Right cardiac atrium (tissue), 5 donors: ENCODE data around the gene IRX1. TPM values are rescaled to one million over a fixed set of nuclear protein-coding genes. Genes with fewer than 3 reads are reported as not detected.

Experiments
- ATAC-seq, 2 donors: fragments of 200-7000 bp; cut with Tn5 transposase; one replicate each; pipeline versions ENCODE4 v1.8.0 to v1.9.1; 2020; ENCODE audit warnings: moderate library complexity in 2 of 2, mild to moderate bottlenecking in 1 of 2
- DNase-seq, 3 donors: peaks; one replicate each; pipeline ENCODE4 v3.0.0-alpha.2; 2020
- H3K27ac ChIP-seq: one replicate; pipeline ENCODE4 v1.5.1; 2013; ENCODE audit warnings: mild to moderate bottlenecking, low read length, control low read depth, moderate library complexity
- H3K27me3 ChIP-seq: one replicate; pipeline ENCODE4 v1.6.1; 2013; ENCODE audit not compliant: control insufficient read depth, insufficient read depth
- H3K4me1 ChIP-seq: one replicate; pipeline ENCODE4 v1.6.1; 2013; ENCODE audit warnings: low read length; ENCODE audit not compliant: control insufficient read depth, insufficient read depth
- H3K4me3 ChIP-seq: one replicate; pipeline ENCODE4 v1.5.1; 2013; ENCODE audit warnings: low read length, control low read depth
- H3K9me3 ChIP-seq: one replicate; pipeline ENCODE4 v1.6.1; 2013; ENCODE audit warnings: low read length; ENCODE audit not compliant: control insufficient read depth
- WGBS: extraction: QIAGEN DNeasy Blood & Tissue Kit; methylation state at CpG from one replicate; pipeline ENCODE4 v1.1.7; 2013; 5-methylcytosine and 5-hydroxymethylcytosine counted together
- intact Hi-C, 4 donors: fragments of 100-400 bp; cut with DNase I; formaldehyde crosslinking; loops; one replicate each; pipeline versions ENCODE4 v1.11.0 to v1.14.0; 2022 to 2023
- polyA plus RNA-seq: library from polyadenylated mRNA; stranded (reverse); fragments of 200-250 nt; gene quantifications from one replicate; pipeline ENCODE4 v1.2.3, GENCODE V29; 2013
- total RNA-seq, 4 donors: library from RNA; stranded (reverse); fragmentation: NEBNext Ultra II Directional; extraction: Animal tissue kit (Norgen Biotek cat#: 25700); gene quantifications; one replicate each; pipeline ENCODE4 v1.2.1, GENCODE V29; 2021
- donor health status: healthy with polysubstance abuse.
- donor health status: DM: no; HTN: yes; CAD: no.
- donor health status: DM: no; HTN: no; CAD: no.
- donor health status: DM: no; HTN: yes; CAD: no; lungs with severe emphysema.
- donor health status: DM: yes; HTN: yes; CAD: no.

Gene IRX1
- total and polyA plus RNA-seq, 5 donors, result 0.05 TPM; not detected in 4

DNA sequence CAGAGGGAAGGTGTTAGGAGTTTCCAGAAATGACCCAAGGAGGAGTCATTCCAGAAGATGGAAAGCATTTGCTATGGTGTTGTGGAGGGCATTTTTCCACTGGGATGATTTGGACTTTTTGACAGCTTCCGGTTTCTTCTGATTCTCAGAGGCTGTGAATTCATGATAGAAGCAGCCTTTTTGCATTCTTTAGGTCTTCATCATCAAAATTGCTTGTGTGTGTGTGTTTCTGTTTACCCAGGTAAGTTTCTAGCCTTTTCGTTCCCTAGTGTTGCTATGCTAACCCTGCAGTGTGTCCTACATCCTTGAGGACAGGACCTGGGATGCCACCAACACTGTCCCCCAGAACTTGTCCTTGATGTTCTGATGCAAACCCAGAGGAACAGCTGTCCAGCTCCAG lies 19.6 kb downstream of the IRX1 start:
- Histone ChIP-seq H3K4me1 (no peaks in the 10 kb centered on the region), H3K27me3 (no peaks in the 10 kb centered on the region), H3K9me3 (no peaks in the 10 kb centered on the region), H3K27ac (no peak overlapping the region), H3K4me3 (no peak overlapping the region)
- intact Hi-C loops, result no loop called here
- WGBS, result 73% methylated on average over 2 of the region's 2 CpGs
- DNase-seq (no peak), ATAC-seq (no peak)

DNA sequence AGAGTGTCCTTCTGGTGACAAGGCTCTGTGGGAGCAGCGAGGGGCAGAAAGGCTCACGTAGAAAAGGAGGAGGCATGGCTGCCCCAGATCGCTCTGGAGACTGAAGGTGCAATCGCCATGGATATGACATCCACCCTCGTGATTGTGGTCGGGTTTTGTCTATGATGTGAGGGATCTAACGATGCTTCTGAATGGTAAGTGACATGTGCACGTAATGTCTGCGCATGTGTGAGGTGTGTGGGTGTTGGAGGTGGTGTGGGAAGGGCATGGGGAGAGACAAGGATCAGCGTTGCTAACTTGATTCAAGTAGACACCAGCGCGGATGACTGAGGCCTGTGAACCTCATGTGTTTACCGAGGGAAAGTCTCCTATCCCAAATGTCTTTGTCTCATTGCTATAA lies 20.2 kb downstream of the IRX1 start:
- intact Hi-C loops, result no loop called here
- ATAC-seq (no peak), DNase-seq (no peak)
- Histone ChIP-seq H3K9me3 (no peaks in the 10 kb centered on the region), H3K27me3 (no peaks in the 10 kb centered on the region), H3K4me1 (no peaks in the 10 kb centered on the region), H3K27ac (no peak overlapping the region), H3K4me3 (no peak overlapping the region)
- WGBS, result 83% methylated on average over 13 of the region's 13 CpGs

DNA sequence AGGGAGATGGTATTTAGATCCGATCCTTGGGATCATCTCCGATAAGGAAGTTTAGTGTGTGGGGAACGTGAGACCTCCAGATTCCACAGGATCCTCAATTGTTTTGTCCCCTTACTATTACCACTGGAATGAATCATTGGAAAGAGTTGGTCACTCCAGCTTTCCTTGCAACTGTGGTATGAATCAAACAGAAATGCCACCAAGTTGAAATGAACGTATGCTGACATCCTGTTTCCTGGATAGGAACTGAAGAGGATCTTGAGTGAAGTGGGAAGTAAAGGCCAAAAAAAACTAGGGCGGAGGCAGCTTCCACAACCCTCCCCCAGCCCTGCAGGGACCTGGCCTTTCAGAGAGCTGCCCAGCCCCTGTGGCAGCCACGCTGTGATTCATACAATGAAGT lies 23.9 kb downstream of the IRX1 start:
- Histone ChIP-seq H3K27ac (no peak overlapping the region), H3K4me3 (no peak overlapping the region), H3K9me3 (no peaks in the 10 kb centered on the region), H3K27me3 (no peaks in the 10 kb centered on the region), H3K4me1 (no peaks in the 10 kb centered on the region)
- 40% methylated on average over 6 of the region's 6 CpGs for WGBS
- intact Hi-C loops, result no loop called here
- DNase-seq (no peak), ATAC-seq (no peak)

DNA sequence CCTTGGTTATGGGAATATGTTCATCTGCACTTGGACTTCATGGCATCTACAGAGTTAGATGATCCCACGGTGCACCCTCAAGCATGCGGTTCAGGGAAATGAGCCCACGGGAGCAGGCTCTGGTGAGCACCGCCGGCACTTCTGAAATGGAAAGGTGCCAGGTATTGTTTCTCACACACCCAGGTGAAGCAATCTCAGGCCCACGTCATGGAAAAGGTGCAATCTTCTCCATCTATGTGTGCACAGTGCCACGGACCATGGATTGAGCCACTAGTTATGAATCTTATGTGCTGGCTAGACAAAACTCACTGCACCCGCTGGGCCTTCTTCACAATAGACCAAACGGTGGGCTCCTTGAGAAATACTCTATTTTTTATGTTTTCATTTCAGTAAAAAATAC lies 27.3 kb downstream of the IRX1 start:
- Histone ChIP-seq H3K4me1 (no peaks in the 10 kb centered on the region), H3K4me3 (no peak overlapping the region), H3K9me3 (no peaks in the 10 kb centered on the region), H3K27ac (no peak overlapping the region), H3K27me3 (no peaks in the 10 kb centered on the region)
- DNase-seq, result no peak
- 86% methylated on average over 9 of the region's 9 CpGs for WGBS
- no peak for ATAC-seq
- intact Hi-C loops, result no loop called here

DNA sequence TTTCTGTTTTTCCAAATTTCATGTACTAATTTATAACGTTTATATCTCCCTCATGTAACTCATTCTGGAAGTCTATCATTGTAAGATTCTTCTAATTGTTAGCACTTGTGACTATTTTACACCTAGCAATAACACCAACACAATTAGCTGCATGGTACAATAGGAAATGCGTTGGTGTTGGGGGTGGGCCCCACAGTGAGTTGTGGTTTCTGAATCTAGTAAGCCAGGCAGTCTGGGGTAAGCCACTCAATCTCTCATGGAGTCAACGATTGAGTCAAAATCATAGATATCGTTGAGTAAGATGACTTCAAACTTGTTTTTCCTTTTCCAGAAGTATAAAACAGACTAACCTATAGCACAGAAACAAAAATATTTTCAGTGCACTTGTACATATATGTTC lies 30.0 kb downstream of the IRX1 start:
- Histone ChIP-seq H3K9me3 (peaks cover 1% of the 10 kb centered on the region), H3K4me3 (no peak overlapping the region), H3K27ac (no peak overlapping the region), H3K4me1 (no peaks in the 10 kb centered on the region), H3K27me3 (no peaks in the 10 kb centered on the region)
- intact Hi-C loops, result no loop called here
- ATAC-seq, result no peak
- no peak for DNase-seq
- 75% methylated on average over 4 of the region's 4 CpGs for WGBS

DNA sequence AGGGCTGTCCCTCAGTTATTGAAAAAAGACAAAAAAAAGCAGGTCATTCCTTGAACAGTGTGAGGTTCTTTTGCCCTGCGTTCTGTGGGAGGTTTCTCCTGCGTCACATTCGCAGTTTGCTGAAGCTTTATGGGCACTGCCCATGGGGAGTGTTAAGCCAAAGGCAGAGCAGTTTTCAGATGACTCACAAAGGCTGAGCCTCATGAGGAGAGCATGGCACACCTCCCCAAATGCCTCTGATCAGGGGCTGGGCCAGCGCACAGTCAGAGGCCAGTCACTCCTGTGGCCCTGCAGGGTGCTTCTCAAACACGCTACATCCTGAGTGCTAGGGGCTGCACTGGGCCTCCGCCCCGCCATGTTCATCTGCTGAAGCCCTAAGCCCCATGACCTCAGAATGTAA lies 38.4 kb downstream of the IRX1 start:
- ATAC-seq (no peak), DNase-seq (no peak)
- whole genome bisulfite sequencing, result 94% methylated on average over 7 of the region's 7 CpGs
- Histone ChIP-seq H3K4me1 (no peaks in the 10 kb centered on the region), H3K4me3 (no peak overlapping the region), H3K27ac (no peak overlapping the region), H3K9me3 (peaks cover 3% of the 10 kb centered on the region), H3K27me3 (no peaks in the 10 kb centered on the region)
- intact Hi-C loops, result no loop called here

DNA sequence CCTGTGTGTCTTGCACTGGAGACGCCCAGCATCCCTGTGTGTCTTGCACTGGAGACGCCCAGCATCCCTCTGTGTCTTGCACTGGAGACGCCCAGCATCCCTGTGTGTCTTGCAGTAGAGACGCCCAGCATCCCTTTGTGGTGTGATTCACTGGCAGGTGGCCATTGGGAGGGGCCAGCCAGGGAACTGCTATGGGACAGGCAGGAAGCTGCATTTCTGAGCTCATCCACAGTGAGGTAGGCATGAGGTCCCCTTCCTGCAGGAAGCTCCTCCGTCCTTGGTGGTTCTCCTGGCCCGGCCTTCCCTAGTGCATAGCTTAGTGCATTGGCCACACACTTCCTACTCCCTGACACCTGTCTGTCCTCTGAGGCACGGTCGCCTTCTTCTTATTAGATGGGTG lies 43.5 kb downstream of the IRX1 start:
- Histone ChIP-seq H3K27ac (no peak overlapping the region), H3K9me3 (peaks cover 2% of the 10 kb centered on the region), H3K4me3 (no peak overlapping the region), H3K27me3 (no peaks in the 10 kb centered on the region), H3K4me1 (no peaks in the 10 kb centered on the region)
- intact Hi-C loops, result no loop called here
- 73% methylated on average over 7 of the region's 8 CpGs for WGBS
- no peak for DNase-seq
- no peak for ATAC-seq

DNA sequence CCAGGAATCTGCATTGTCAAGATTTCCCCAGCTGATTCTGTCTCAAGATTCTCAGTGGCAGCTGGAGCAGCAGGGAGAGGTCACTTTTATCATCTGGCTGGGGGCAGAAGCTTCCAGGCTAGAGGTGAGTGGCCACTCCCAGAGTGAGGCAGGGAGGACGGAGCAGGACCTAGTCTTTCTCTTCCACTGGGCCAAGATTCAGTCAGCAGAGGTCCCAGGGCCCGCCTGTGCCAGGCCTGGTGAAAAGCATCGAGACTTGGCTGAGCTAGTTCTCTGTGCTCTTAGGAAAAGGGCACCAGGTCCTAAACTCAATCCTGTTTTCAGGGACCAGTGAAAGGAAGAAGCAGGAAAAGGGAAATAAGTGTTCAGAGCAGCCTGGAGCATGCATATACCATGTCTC lies 46.6 kb downstream of the IRX1 start:
- WGBS, result 78% methylated on average over 3 of the region's 3 CpGs

DNA sequence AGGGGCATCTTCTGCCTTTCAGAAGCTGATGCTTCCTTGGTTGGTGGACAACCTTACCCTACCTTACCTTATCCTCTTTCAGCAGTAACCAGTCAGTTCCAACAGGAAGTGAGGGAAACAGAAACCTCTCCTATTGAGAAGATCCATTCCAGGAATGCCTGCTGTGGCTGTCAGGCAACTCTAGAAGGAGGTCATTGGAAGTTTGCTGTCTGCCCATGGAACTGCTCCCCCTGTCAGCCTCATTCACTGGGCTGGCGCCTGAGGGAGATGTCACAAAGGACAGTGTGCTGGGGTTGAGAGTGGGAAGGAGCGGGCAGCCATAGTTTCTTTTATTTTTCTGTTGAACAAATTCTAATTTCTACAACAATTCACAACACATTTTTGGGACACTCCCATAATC lies 54.7 kb downstream of the IRX1 start:
- DNase-seq (no peak), ATAC-seq (no peak)
- 68% methylated on average over 2 of the region's 2 CpGs for WGBS

More for the DNA sequence above, 46.6 kb downstream of the IRX1 start:
- no peak overlapping the region for H3K27ac ChIP-seq
- intact Hi-C loops, result no loop called here
- peaks cover 2% of the 10 kb centered on the region for H3K9me3 ChIP-seq
- no peaks in the 10 kb centered on the region for H3K4me1 ChIP-seq
- ATAC-seq (no peak), DNase-seq (no peak)
- H3K4me3 ChIP-seq, result no peak overlapping the region
- H3K27me3 ChIP-seq, result no peaks in the 10 kb centered on the region

DNA sequence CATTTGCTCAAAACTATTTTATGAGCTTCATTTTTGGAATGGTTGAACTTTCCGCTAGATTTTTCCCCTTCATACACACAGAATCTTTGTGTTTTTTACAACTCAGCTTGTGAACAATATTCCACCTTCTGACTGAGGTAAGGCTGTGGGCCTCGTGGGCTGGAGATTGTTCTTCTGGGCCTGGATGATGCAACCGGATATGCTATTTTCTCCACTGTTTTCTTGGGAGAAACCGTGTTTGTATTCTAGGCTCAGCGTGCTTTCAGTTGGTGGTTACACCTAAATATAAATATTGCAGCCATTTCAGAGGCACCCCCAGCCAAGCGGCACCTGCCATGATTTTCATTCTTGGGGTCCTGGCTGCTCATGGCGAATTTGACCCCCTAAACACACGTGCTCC lies 55.2 kb downstream of the IRX1 start:
- WGBS, result 83% methylated on average over 8 of the region's 8 CpGs
- no peaks in the 10 kb centered on the region for H3K27me3 ChIP-seq
- intact Hi-C loops, result no loop called here

More for the DNA sequence above, 54.7 kb downstream of the IRX1 start:
- Histone ChIP-seq H3K4me3 (no peak overlapping the region), H3K9me3 (no peaks in the 10 kb centered on the region), H3K4me1 (no peaks in the 10 kb centered on the region), H3K27me3 (no peaks in the 10 kb centered on the region), H3K27ac (no peak overlapping the region)
- intact Hi-C loops, result no loop called here

More for the DNA sequence above, 55.2 kb downstream of the IRX1 start:
- Histone ChIP-seq H3K4me3 (no peak overlapping the region), H3K27ac (no peak overlapping the region), H3K4me1 (no peaks in the 10 kb centered on the region), H3K9me3 (no peaks in the 10 kb centered on the region)
- DNase-seq, result no peak
- ATAC-seq, result no peak
